Upper lobe of left lung (tissue), 6 donors: ENCODE measurements around the gene BCL2. TPM values are rescaled to one million over a fixed set of nuclear protein-coding genes. Genes with fewer than 3 reads are reported as not detected.

ENCODE experiments used
- ATAC-seq, 2 donors: fragments of 200-7000 bp; cut with Tn5 transposase; one replicate each; pipeline ENCODE4 v1.9.1; 2022; ENCODE audit warnings: mild to moderate bottlenecking in 2 of 2, moderate library complexity in 2 of 2; ENCODE audit not compliant: low FRiP score in 2 of 2
- DNase-seq, 2 donors: peaks; one replicate each; pipeline ENCODE4 v3.0.0-alpha.2; 2019 to 2020
- H3K27ac ChIP-seq, 4 donors: fragments of 200-600 bp; sonication (generic); one replicate each; pipeline ENCODE4 v1.5.1; 2016 to 2019
- H3K27me3 ChIP-seq, 4 donors: fragments of 200-600 bp; sonication (generic); one replicate each; pipeline ENCODE4 v1.5.1; 2017 to 2019
- H3K36me3 ChIP-seq, 4 donors: fragments of 200-600 bp; sonication (generic); one replicate each; pipeline ENCODE4 v1.5.1; 2016 to 2019
- H3K4me1 ChIP-seq, 4 donors: fragments of 200-600 bp; sonication (generic); one replicate each; pipeline ENCODE4 v1.5.1; 2018 to 2019
- H3K4me3 ChIP-seq, 4 donors: fragments of 200-600 bp; sonication (generic); one replicate each; pipeline ENCODE4 v1.5.1; 2017 to 2019; ENCODE audit warnings: mild to moderate bottlenecking in 2 of 4, moderate library complexity in 1 of 4
- H3K9me3 ChIP-seq, 4 donors: fragments of 200-600 bp; sonication (generic); one replicate each; pipeline ENCODE4 v1.5.1; 2018 to 2019
- CTCF ChIP-seq, 6 experiments: fragments of 450-650 bp in 4 of 6; fragments of 200-600 bp in 2 of 6; sonication (generic) in 2 of 6; IDR thresholded peaks; one replicate each; pipeline ENCODE4 v1.5.1; 2016 to 2019; ENCODE audit warnings: antibody characterized with exemption in 6 of 6
- EP300 ChIP-seq, 4 donors: sonication (generic); formaldehyde crosslinking; IDR thresholded peaks; one replicate each; pipeline ENCODE4 v1.5.1; 2017; ENCODE audit warnings: antibody characterized with exemption in 4 of 4, control low read depth in 2 of 4
- POLR2A ChIP-seq, 4 donors: fragments of 450-650 bp; IDR thresholded peaks; one replicate each; pipeline ENCODE4 v1.5.1; 2016 to 2017; ENCODE audit warnings: antibody characterized with exemption in 4 of 4, mild to moderate bottlenecking in 2 of 4
- POLR2AphosphoS5 ChIP-seq, 2 donors: sonication (generic); formaldehyde crosslinking; IDR thresholded peaks; one replicate each; pipeline ENCODE4 v1.5.1; 2017; ENCODE audit warnings: antibody characterized with exemption in 2 of 2
- WGBS, 2 donors: methylation state at CpG; one replicate each; pipeline ENCODE4 v1.1.5; 2017 to 2018; 5-methylcytosine and 5-hydroxymethylcytosine counted together
- total RNA-seq, 6 donors: library from RNA; depleted of rRNA in 4 of 6; stranded (reverse); fragments of >200 nt in 4 of 6; gene quantifications; one replicate each; pipeline versions ENCODE4 v1.1.0 to v1.2.1, GENCODE V29; 2016 to 2021
- donor health status: DM: no; HTN: no; CAD: no; lungs with moderate emphysema.
- donor health status: DM: no; HTN: yes; CAD: no; lungs with severe emphysema.

The BCL2 gene
- total RNA-seq, 6 donors from 2014 or later, result 5.9 to 19.9 (median 11.4) TPM

GRCh38 chr18:63099848-63100629 lies 219.5 kb downstream of the BCL2 start:
- no peaks in the 10 kb centered on the region for H3K27me3 ChIP-seq
- DNase-seq (peak in 1 of 2 donors; percentile 54), ATAC-seq (peak; percentile 41 to 70)
- 47 to 59% methylated on average over 5 to 10 of the region's 10 CpGs for WGBS, 2 donors
- H3K27ac ChIP-seq, result peak overlapping the region in 1 of 4 donors; percentile 7
- H3K4me1 ChIP-seq, result peaks cover 0 to 23% (median 19%) of the 10 kb centered on the region in 4 donors
- no peaks in the 10 kb centered on the region for H3K36me3 ChIP-seq
- no peak for TF ChIP-seq EP300 (IDR thresholded peaks at IDR 0.05)
- TF ChIP-seq POLR2AphosphoS5 (IDR thresholded peaks at IDR 0.05), result no peak
- no peak for TF ChIP-seq CTCF (IDR thresholded peaks at IDR 0.05)
- H3K4me3 ChIP-seq, result no peak overlapping the region
- no peaks in the 10 kb centered on the region for H3K9me3 ChIP-seq

GRCh38 chr18:63099091-63099840 lies 220.3 kb downstream of the BCL2 start:
- Histone ChIP-seq H3K27ac (peak overlapping the region in 1 of 4 donors; percentile 7), H3K4me3 (no peak overlapping the region), H3K27me3 (no peaks in the 10 kb centered on the region), H3K36me3 (no peaks in the 10 kb centered on the region), H3K9me3 (no peaks in the 10 kb centered on the region), H3K4me1 (peaks cover 0 to 23% (median 19%) of the 10 kb centered on the region in 4 donors)
- WGBS, 2 donors, result 48 to 75% methylated on average over 12 to 14 of the region's 14 CpGs
- ATAC-seq (peak; percentile 14 to 69), DNase-seq (no peak)
- TF ChIP-seq EP300 (IDR thresholded peaks at IDR 0.05), result no peak
- no peak for TF ChIP-seq CTCF (IDR thresholded peaks at IDR 0.05)

- H3K27me3 ChIP-seq, result no peaks in the 10 kb centered on the region
- no peaks in the 10 kb centered on the region for H3K9me3 ChIP-seq
- ATAC-seq, result no peak
- peaks cover 0 to 23% (median 19%) of the 10 kb centered on the region in 4 donors for H3K4me1 ChIP-seq
- no peaks in the 10 kb centered on the region for H3K36me3 ChIP-seq
- no peak overlapping the region for H3K27ac ChIP-seq
- DNase-seq, result no peak
- H3K4me3 ChIP-seq, result no peak overlapping the region
- no peak for TF ChIP-seq POLR2AphosphoS5 (IDR thresholded peaks at IDR 0.05)
- no peak for TF ChIP-seq EP300 (IDR thresholded peaks at IDR 0.05)
- no peak for TF ChIP-seq POLR2A (IDR thresholded peaks at IDR 0.05)
- TF ChIP-seq CTCF (IDR thresholded peaks at IDR 0.05), result no peak
- 63 to 70% methylated on average over 12 to 16 of the region's 16 CpGs for WGBS, 2 donors
Observed at GRCh38 chr18:63098018-63098981, 221.3 kb downstream of the BCL2 start.

GRCh38 chr18:63097178-63097577 lies 222.4 kb downstream of the BCL2 start:
- TF ChIP-seq CTCF (IDR thresholded peaks at IDR 0.05), result no peak
- TF ChIP-seq POLR2A (IDR thresholded peaks at IDR 0.05), result no peak
- TF ChIP-seq EP300 (IDR thresholded peaks at IDR 0.05), result no peak
- no peak for TF ChIP-seq POLR2AphosphoS5 (IDR thresholded peaks at IDR 0.05)
- H3K4me3 ChIP-seq, result no peak overlapping the region
- 52 to 54% methylated on average over 10 of the region's 10 CpGs for WGBS, 2 donors
- no peaks in the 10 kb centered on the region for H3K9me3 ChIP-seq
- H3K27me3 ChIP-seq, result no peaks in the 10 kb centered on the region
- peaks cover 0 to 23% (median 19%) of the 10 kb centered on the region in 4 donors for H3K4me1 ChIP-seq
- no peak for ATAC-seq
- H3K36me3 ChIP-seq, result no peaks in the 10 kb centered on the region
- no peak for DNase-seq
- no peak overlapping the region for H3K27ac ChIP-seq
